OCI-LY1 (cell line): Measurements from ENCODE around the gene ABCA13.

Experiments used
- H2AFZ ChIP-seq: fragments of 200-600 bp; sonication (generic), shearing (Covaris generic); 2 replicates; pipeline ENCODE4 v1.6.0; 2014; ENCODE audit warnings: antibody characterized with exemption, mild to moderate bottlenecking, low read length
- H3F3A ChIP-seq: fragments of 200-600 bp; sonication (generic), shearing (Covaris generic); 2 replicates; pipeline ENCODE4 v1.6.0; 2014; ENCODE audit warnings: mild to moderate bottlenecking, antibody characterized with exemption, low read length, moderate library complexity; ENCODE audit not compliant: insufficient read depth
- H3K27ac ChIP-seq: fragments of 200-600 bp; sonication (generic); 2 replicates; pipeline ENCODE4 v1.5.1; 2014; ENCODE audit warnings: low read length, mixed run types, mild to moderate bottlenecking, low read depth; ENCODE audit not compliant: poor library complexity, severe bottlenecking
- H3K27me3 ChIP-seq: fragments of 200-600 bp; sonication (generic); 2 replicates; pipeline ENCODE4 v1.6.0; 2014; ENCODE audit warnings: antibody characterized with exemption, mild to moderate bottlenecking, low read length, moderate library complexity; ENCODE audit not compliant: insufficient read depth
- H3K36me3 ChIP-seq: fragments of 200-600 bp; sonication (generic); 2 replicates; pipeline ENCODE4 v1.6.1; 2014; ENCODE audit warnings: mild to moderate bottlenecking, antibody characterized with exemption, low read length, moderate library complexity, mixed read lengths; ENCODE audit not compliant: insufficient read depth
- H3K4me1 ChIP-seq: fragments of 200-600 bp; sonication (generic); 2 replicates; pipeline ENCODE4 v1.5.1; 2014; ENCODE audit warnings: mild to moderate bottlenecking, low read length, moderate library complexity; ENCODE audit not compliant: insufficient read depth, severe bottlenecking
- H3K4me2 ChIP-seq: fragments of 200-600 bp; sonication (generic), shearing (Covaris generic); 2 replicates; pipeline ENCODE4 v1.6.1; 2014; ENCODE audit warnings: low read length
- H3K4me3 ChIP-seq: fragments of 200-600 bp; sonication (generic); 2 replicates; pipeline ENCODE4 v1.5.1; 2014; ENCODE audit warnings: low read length, low read depth, mild to moderate bottlenecking, mixed read lengths; ENCODE audit not compliant: poor library complexity, severe bottlenecking
- H3K79me2 ChIP-seq: fragments of 200-600 bp; shearing (Covaris generic); 2 replicates; pipeline ENCODE4 v1.6.1; 2016; ENCODE audit warnings: mixed run types, low read length, mixed read lengths; ENCODE audit not compliant: insufficient read depth
- H3K9ac ChIP-seq: fragments of 200-600 bp; sonication (generic), shearing (Covaris generic); 2 replicates; pipeline ENCODE4 v1.6.1; 2014; ENCODE audit warnings: mild to moderate bottlenecking, low read length, mixed read lengths
- H3K9me2 ChIP-seq: fragments of 200-600 bp; sonication (generic), shearing (Covaris generic); 2 replicates; pipeline ENCODE4 v1.6.1; 2014; ENCODE audit warnings: low read depth, mild to moderate bottlenecking, low read length, mixed read lengths
- H3K9me3 ChIP-seq: fragments of 200-600 bp; shearing (Covaris generic); 2 replicates; pipeline ENCODE4 v1.6.1; 2014; ENCODE audit warnings: low read length, mixed read lengths
- H4K20me1 ChIP-seq: fragments of 200-600 bp; sonication (generic), shearing (Covaris generic); 2 replicates; pipeline ENCODE4 v1.6.0; 2016; ENCODE audit warnings: mild to moderate bottlenecking, low read length; ENCODE audit not compliant: insufficient read depth
- CTCF ChIP-seq: fragments of 200-600 bp; sonication (generic), shearing (Covaris generic); IDR thresholded peaks from 2 replicates; pipeline ENCODE4 v1.5.1; 2017; ENCODE audit warnings: mild to moderate bottlenecking, antibody characterized with exemption, low read length, moderate library complexity, mixed read lengths
- EZH2 ChIP-seq: fragments of 200-600 bp; sonication (generic), shearing (Covaris generic); IDR thresholded peaks from 2 replicates; pipeline ENCODE4 v1.8.0; 2017; ENCODE audit warnings: borderline replicate concordance, mixed run types, mild to moderate bottlenecking, antibody characterized with exemption, low read length, moderate library complexity, mixed read lengths

Gene ABCA13

GRCh38 chr7:48132792-48133191, 38.5 kb upstream of the ABCA13 start:
- no peak overlapping the region for H3K4me2 ChIP-seq
- no peak overlapping the region for H3K27ac ChIP-seq
- H3F3A ChIP-seq = no peaks in the 10 kb centered on the region
- H3K27me3 ChIP-seq = no peaks in the 10 kb centered on the region
- H3K36me3 ChIP-seq = no peaks in the 10 kb centered on the region
- H3K4me3 ChIP-seq = no peak overlapping the region
- no peaks in the 10 kb centered on the region for H3K4me1 ChIP-seq
- no peaks in the 10 kb centered on the region for H3K9me2 ChIP-seq
- H2AFZ ChIP-seq = no peak overlapping the region
- H3K9me3 ChIP-seq = no peaks in the 10 kb centered on the region
- no peaks in the 10 kb centered on the region for H4K20me1 ChIP-seq
- no peak overlapping the region for H3K9ac ChIP-seq
- H3K79me2 ChIP-seq = no peaks in the 10 kb centered on the region
- TF ChIP-seq CTCF = no peak
- TF ChIP-seq EZH2 = no peak

DNA sequence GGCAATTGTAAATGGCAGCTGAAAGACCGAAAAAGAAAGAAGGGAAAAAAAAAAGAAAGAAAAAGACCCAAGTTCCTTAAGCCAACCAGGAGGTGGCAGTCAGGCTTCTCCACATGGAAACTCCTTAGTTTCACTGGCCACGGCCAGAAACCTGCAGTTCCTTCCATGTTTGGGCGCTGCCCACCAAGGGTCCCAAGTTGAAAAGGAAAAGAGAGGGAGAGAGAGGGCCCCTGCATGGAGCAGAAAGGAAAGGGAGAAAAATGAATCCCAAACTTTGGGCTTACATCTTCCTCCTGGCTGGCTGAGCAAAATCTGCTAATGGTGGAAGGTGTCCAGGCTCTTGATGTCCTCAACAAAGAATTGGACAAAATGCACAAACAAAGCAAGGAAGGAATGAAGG, 31.8 kb upstream of the ABCA13 start:
- no peaks in the 10 kb centered on the region for H4K20me1 ChIP-seq
- H3K36me3 ChIP-seq = no peaks in the 10 kb centered on the region
- no peak for TF ChIP-seq CTCF
- TF ChIP-seq EZH2 = no peak
- no peak overlapping the region for H3K4me3 ChIP-seq
- H3K4me1 ChIP-seq = no peaks in the 10 kb centered on the region
- H3K79me2 ChIP-seq = no peaks in the 10 kb centered on the region
- H2AFZ ChIP-seq = no peak overlapping the region
- no peak overlapping the region for H3K4me2 ChIP-seq
- no peaks in the 10 kb centered on the region for H3F3A ChIP-seq
- no peaks in the 10 kb centered on the region for H3K9me2 ChIP-seq
- no peak overlapping the region for H3K27ac ChIP-seq
- no peak overlapping the region for H3K9ac ChIP-seq
- H3K27me3 ChIP-seq = no peaks in the 10 kb centered on the region
- no peaks in the 10 kb centered on the region; the same call in 1 of the 2 replicates for H3K9me3 ChIP-seq

GRCh38 chr7:48140001-48140681, 31.1 kb upstream of the ABCA13 start:
- TF ChIP-seq CTCF (no peak), EZH2 (no peak)
- H3K27me3 ChIP-seq = no peaks in the 10 kb centered on the region
- no peaks in the 10 kb centered on the region for H4K20me1 ChIP-seq
- H3K27ac ChIP-seq = no peak overlapping the region
- no peak overlapping the region for H3K4me3 ChIP-seq
- no peaks in the 10 kb centered on the region for H3F3A ChIP-seq
- no peaks in the 10 kb centered on the region for H3K79me2 ChIP-seq
- H3K36me3 ChIP-seq = no peaks in the 10 kb centered on the region
- H2AFZ ChIP-seq = no peak overlapping the region
- no peaks in the 10 kb centered on the region; the same call in 1 of the 2 replicates for H3K9me3 ChIP-seq
- H3K4me2 ChIP-seq = no peak overlapping the region
- no peaks in the 10 kb centered on the region for H3K4me1 ChIP-seq
- H3K9ac ChIP-seq = no peak overlapping the region
- no peaks in the 10 kb centered on the region for H3K9me2 ChIP-seq
